Measurements from ENCODE around the gene TBRG4.

Gene TBRG4

GRCh38 chr7:45055016-45055415 lies 56.5 kb downstream of the TBRG4 start:
- no peak for DNase-seq (ENCODE audit: low read depth)

- no peak for DNase-seq (ENCODE audit: low read depth)
Observed at GRCh38 chr7:45054442-45054841, 57.1 kb downstream of the TBRG4 start.

- no peak for DNase-seq (ENCODE audit: low read depth)
Observed at GRCh38 chr7:45053941-45054340, 57.6 kb downstream of the TBRG4 start.

DNA sequence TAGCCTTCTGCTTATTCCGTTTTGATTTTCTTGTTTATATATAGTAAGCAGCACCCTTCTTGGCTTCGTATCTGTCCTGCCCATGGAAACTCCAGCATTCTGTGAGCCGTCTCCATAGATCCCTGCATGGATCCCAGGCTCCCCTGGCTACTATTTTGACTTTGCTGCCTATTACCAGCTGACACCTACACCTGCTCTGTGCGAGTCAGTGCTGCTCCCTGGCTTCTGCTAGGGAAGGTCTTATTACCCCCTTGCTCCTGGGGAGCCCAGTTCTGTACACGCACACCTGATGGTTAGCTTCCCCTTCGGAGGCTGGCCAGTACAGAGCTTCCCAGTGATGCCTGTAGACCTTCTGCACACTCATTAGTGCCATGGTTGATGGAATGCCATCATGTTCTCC lies 58.1 kb downstream of the TBRG4 start:
- DNase-seq (ENCODE audit: low read depth): no peak

DNA sequence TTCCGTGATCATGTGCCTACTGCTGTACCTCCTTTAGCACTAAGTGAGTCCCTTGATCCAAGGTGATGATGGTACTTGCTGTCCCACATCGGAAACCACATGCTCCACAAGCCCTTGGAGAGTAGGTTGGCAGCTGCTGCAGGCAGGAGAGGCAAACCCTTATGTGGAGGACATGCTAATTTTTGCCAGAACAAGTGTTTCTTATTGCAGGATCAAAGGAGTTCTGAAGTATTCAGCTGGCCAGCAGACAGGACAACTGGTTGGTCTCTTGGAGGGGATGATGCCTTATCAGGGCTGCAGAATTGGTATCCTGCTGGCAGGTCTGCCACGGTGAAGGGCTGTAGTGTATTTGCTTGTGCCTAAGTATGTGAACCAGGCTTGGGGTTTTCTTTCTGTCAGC lies 59.5 kb downstream of the TBRG4 start:
- DNase-seq (ENCODE audit: low read depth): no peak

DNA sequence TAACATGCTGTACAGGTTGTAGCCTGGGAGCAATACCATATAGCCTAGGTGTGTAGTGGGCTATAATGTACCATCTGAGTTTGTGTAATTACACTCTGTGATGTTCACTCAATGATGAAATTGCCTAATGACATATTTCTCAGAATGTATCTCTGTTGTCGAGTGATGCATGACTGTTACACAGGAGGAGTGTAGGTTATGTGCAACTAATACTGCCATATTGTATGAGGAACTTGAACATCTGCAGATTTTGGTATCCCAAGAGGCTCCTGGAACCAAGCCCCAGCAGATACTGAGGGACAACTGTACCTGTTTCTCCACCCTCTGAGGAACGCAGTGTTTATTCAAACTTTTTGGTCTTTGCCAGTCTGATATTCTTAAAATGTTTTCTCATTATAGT lies 61.3 kb downstream of the TBRG4 start:
- no peak for DNase-seq (ENCODE audit: low read depth)

Measured in stimulated activated CD8-positive, alpha-beta memory T cell treated with anti-CD3 and anti-CD28 coated beads, Interleukin-7, amount 100 ng/mL, for 24 hours (primary cell).